ENCODE data around the gene TOR4A.

DNA sequence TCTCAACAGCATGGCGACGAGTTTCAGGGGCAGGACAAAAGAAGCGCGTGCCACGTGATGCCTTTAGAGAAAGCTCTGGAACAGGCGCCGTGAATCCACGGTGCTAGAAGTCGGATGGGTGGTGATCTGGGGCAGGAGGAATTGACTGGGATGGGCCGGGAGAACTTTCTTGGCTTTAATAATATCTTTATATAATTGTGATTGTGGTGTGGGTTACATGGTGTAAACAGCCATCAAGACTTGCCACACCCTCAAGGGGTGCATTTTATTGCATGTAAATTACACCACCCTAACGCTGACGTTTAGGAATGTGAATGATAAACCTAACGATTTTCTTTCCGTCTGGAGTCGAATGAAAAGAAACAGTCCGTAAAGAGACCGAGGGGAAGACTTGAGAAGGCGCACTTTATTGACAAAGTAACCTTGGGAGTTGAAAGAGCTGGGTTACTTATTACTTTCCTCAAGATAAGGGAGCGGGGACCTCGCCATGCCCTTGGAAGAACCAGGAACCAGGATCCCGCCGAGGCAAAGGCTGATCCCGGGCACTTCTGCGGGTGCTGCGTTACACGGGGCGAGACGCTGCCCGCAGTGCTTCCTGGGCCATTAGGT lies 16.1 kb downstream of the TOR4A start:
- TF ChIP-seq, protein P1, sequence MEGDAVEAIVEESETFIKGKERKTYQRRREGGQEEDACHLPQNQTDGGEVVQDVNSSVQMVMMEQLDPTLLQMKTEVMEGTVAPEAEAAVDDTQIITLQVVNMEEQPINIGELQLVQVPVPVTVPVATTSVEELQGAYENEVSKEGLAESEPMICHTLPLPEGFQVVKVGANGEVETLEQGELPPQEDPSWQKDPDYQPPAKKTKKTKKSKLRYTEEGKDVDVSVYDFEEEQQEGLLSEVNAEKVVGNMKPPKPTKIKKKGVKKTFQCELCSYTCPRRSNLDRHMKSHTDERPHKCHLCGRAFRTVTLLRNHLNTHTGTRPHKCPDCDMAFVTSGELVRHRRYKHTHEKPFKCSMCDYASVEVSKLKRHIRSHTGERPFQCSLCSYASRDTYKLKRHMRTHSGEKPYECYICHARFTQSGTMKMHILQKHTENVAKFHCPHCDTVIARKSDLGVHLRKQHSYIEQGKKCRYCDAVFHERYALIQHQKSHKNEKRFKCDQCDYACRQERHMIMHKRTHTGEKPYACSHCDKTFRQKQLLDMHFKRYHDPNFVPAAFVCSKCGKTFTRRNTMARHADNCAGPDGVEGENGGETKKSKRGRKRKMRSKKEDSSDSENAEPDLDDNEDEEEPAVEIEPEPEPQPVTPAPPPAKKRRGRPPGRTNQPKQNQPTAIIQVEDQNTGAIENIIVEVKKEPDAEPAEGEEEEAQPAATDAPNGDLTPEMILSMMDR (conservative IDR thresholded peaks at IDR 0.05; ENCODE audit: low read length): no peak
- TF ChIP-seq EZH2phosphoT487 (IDR thresholded peaks at IDR 0.05; ENCODE audit: borderline replicate concordance, low read depth, low read length): no peak
